A673 (cell line): ENCODE measurements around the gene STUM.

Experiments
- EZH2 ChIP-seq: fragments of 200-600 bp; sonication (generic); IDR thresholded peaks from 2 replicates; pipeline ENCODE4 v1.6.1; 2017; ENCODE audit warnings: borderline replicate concordance, low read depth, mild to moderate bottlenecking, mixed read lengths, antibody characterized with exemption, low read length; ENCODE audit not compliant: poor library complexity, severe bottlenecking
- TF ChIP-seq, protein P1 (sequence below): fragments of 300-800, 200-600 bp; sonication (generic); conservative IDR thresholded peaks from 2 replicates; pipeline ENCODE4 v1.5.1; 2017; ENCODE audit warnings: low read depth, mild to moderate bottlenecking, antibody characterized with exemption, low read length, moderate library complexity, mixed read lengths

- TF ChIP-seq, protein P1, sequence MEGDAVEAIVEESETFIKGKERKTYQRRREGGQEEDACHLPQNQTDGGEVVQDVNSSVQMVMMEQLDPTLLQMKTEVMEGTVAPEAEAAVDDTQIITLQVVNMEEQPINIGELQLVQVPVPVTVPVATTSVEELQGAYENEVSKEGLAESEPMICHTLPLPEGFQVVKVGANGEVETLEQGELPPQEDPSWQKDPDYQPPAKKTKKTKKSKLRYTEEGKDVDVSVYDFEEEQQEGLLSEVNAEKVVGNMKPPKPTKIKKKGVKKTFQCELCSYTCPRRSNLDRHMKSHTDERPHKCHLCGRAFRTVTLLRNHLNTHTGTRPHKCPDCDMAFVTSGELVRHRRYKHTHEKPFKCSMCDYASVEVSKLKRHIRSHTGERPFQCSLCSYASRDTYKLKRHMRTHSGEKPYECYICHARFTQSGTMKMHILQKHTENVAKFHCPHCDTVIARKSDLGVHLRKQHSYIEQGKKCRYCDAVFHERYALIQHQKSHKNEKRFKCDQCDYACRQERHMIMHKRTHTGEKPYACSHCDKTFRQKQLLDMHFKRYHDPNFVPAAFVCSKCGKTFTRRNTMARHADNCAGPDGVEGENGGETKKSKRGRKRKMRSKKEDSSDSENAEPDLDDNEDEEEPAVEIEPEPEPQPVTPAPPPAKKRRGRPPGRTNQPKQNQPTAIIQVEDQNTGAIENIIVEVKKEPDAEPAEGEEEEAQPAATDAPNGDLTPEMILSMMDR = no peak
- no peak for TF ChIP-seq EZH2
These were observed 76.0 kb downstream of the STUM start for GRCh38 chr1:226624526-226624925.
